ENCODE results near the gene ICOSLG.

Gene ICOSLG

DNA sequence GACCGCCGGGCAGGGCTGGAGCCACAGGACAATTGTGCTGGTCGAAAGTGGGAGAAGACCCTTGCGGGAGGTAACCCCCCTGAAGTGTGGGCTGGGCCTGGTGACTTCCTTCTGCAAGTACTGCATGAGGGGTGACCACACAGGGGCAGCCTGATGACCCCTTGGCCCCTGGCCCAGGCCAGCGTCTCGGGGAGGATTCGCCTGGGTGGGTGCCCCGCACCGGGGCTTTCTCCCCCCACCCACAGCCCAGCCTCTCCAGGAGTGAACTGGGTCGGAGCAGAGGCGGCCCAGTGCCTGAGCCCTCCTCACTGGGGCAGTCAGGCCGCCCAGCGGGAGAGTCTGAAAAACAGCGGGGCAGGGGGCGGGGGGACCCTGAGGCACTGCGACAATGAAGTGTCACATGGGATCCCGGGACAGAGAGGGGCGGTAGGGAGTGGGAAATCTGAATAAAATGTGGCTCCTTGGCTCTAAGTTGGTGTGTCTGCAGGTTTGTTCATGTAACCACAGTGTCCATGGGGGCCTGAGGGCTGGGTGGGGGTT, 22.5 kb upstream of the ICOSLG start:
- H3K9me2 ChIP-seq (replicated peaks; ENCODE audit: insufficient read depth, low read length) = no peaks in the 10 kb centered on the region
- H3K4me3 ChIP-seq (ENCODE audit: insufficient read depth, low read length, poor library complexity, severe bottlenecking) = no peak overlapping the region
- H3F3A ChIP-seq (ENCODE audit: insufficient read depth) = no peaks in the 10 kb centered on the region
- no peaks in the 10 kb centered on the region for H3K27me3 ChIP-seq (ENCODE audit: low read length)
- H3K36me3 ChIP-seq (ENCODE audit: low read length) = no peaks in the 10 kb centered on the region
- no peak overlapping the region for H3K27ac ChIP-seq (ENCODE audit: low read depth, low read length)
- H3K79me2 ChIP-seq (ENCODE audit: insufficient read depth, low read length) = no peaks in the 10 kb centered on the region
- no peaks in the 10 kb centered on the region for H4K20me1 ChIP-seq (ENCODE audit: low read depth, low read length)
- H3K4me2 ChIP-seq (ENCODE audit: low read depth, low read length, poor library complexity, severe bottlenecking) = no peak overlapping the region
- no peak overlapping the region for H3K9ac ChIP-seq (ENCODE audit: low read length)
- no peak overlapping the region for H2AFZ ChIP-seq (ENCODE audit: low read depth, low read length, severe bottlenecking)
- no peak for TF ChIP-seq CTCF (IDR thresholded peaks at IDR 0.05; ENCODE audit: insufficient read depth, low read length, poor library complexity, severe bottlenecking)
- no peak for TF ChIP-seq EZH2phosphoT487 (conservative IDR thresholded peaks at IDR 0.05; ENCODE audit: low read length)
- no peaks in the 10 kb centered on the region for H3K9me3 ChIP-seq (ENCODE audit: insufficient read depth, low read length)

GRCh38 chr21:44262338-44263056, 21.8 kb upstream of the ICOSLG start:
- H3F3A ChIP-seq (ENCODE audit: insufficient read depth) = no peaks in the 10 kb centered on the region
- no peaks in the 10 kb centered on the region for H3K9me2 ChIP-seq (replicated peaks; ENCODE audit: insufficient read depth, low read length)
- H4K20me1 ChIP-seq (ENCODE audit: low read depth, low read length) = no peaks in the 10 kb centered on the region
- H3K27me3 ChIP-seq (ENCODE audit: low read length) = no peaks in the 10 kb centered on the region
- H3K27ac ChIP-seq (ENCODE audit: low read depth, low read length) = no peak overlapping the region
- H3K4me2 ChIP-seq (ENCODE audit: low read depth, low read length, poor library complexity, severe bottlenecking) = no peak overlapping the region
- no peak overlapping the region for H2AFZ ChIP-seq (ENCODE audit: low read depth, low read length, severe bottlenecking)
- no peak overlapping the region for H3K9ac ChIP-seq (ENCODE audit: low read length)
- no peaks in the 10 kb centered on the region for H3K79me2 ChIP-seq (ENCODE audit: insufficient read depth, low read length)
- H3K4me3 ChIP-seq (ENCODE audit: insufficient read depth, low read length, poor library complexity, severe bottlenecking) = no peak overlapping the region
- TF ChIP-seq CTCF (IDR thresholded peaks at IDR 0.05; ENCODE audit: insufficient read depth, low read length, poor library complexity, severe bottlenecking) (no peak), EZH2phosphoT487 (conservative IDR thresholded peaks at IDR 0.05; ENCODE audit: low read length) (no peak)
- no peaks in the 10 kb centered on the region for H3K36me3 ChIP-seq (ENCODE audit: low read length)
- no peaks in the 10 kb centered on the region for H3K9me3 ChIP-seq (ENCODE audit: insufficient read depth, low read length)

DNA sequence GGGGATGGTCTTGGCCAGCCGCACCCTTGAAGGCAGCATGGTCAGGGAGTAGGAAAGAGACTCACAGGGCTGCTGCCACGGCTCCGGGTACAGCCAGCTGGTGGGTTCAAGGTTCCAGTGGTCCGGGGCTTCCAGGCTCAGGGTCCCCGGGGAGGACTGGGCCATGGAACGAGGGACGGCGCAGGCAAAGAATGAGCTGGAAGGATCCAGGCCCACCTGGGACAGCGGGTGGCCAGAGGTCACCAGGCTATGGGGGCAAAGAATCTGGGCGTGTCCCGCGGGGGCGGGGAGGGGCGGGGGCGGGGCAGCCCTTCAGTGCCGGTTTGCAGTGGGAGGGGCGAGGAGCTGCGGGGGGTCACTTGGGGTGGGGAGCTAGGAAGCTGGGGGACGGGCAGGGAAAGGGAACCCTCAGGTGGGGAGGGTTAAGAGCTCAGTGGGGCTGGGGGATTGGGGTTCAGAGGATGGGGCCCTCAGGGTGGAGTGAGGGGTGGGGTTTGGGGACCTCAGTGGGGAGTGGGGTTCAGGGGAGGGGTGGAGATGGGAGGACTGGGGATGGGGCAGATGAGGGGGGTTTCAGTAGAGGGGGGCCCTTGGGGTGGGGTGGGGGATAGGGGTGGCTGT, 21.0 kb upstream of the ICOSLG start, which contains the start of gene DNMT3L:
DNMT3L (minus strand) TSS at position 223 of the 621 bp plus-strand sequence. CDS start 638 bp downstream, outside the sequence.
- Histone ChIP-seq H3K27me3 (ENCODE audit: low read length) (no peaks in the 10 kb centered on the region), H3K9ac (ENCODE audit: low read length) (no peak within 1 kb of the TSS), H4K20me1 (ENCODE audit: low read depth, low read length) (no peaks in the 10 kb centered on the region), H3K79me2 (ENCODE audit: insufficient read depth, low read length) (no peaks in the 10 kb centered on the region), H3F3A (ENCODE audit: insufficient read depth) (no peaks in the 10 kb centered on the region), H3K27ac (ENCODE audit: low read depth, low read length) (no peak within 1 kb of the TSS), H3K9me3 (ENCODE audit: insufficient read depth, low read length) (no peaks in the 10 kb centered on the region), H2AFZ (ENCODE audit: low read depth, low read length, severe bottlenecking) (no peak within 1 kb of the TSS), H3K9me2 (replicated peaks; ENCODE audit: insufficient read depth, low read length) (no peaks in the 10 kb centered on the region), H3K4me3 (ENCODE audit: insufficient read depth, low read length, poor library complexity, severe bottlenecking) (no peak within 1 kb of the TSS), H3K36me3 (ENCODE audit: low read length) (no peaks in the 10 kb centered on the region), H3K4me2 (ENCODE audit: low read depth, low read length, poor library complexity, severe bottlenecking) (no peak within 1 kb of the TSS)
- TF ChIP-seq EZH2phosphoT487 (conservative IDR thresholded peaks at IDR 0.05; ENCODE audit: low read length) (no peak), CTCF (IDR thresholded peaks at IDR 0.05; ENCODE audit: insufficient read depth, low read length, poor library complexity, severe bottlenecking) (no peak)
